ENCODE results near the gene CEP164. TPM values are rescaled to one million over a fixed set of nuclear protein-coding genes. Genes with fewer than 3 reads are reported as not detected.

The CEP164 gene
- total RNA-seq, 1 experiment from 2014 or later = 43.7 TPM

GRCh38 chr11:117279711-117280376 is 47.8 kb upstream of the CEP164 start:
- H3F3A ChIP-seq (ENCODE audit: low read length, unreplicated experiment) = peaks cover 5% of the 10 kb centered on the region
- intact Hi-C loops (cut with micrococcal nuclease) = no loop called here

DNA sequence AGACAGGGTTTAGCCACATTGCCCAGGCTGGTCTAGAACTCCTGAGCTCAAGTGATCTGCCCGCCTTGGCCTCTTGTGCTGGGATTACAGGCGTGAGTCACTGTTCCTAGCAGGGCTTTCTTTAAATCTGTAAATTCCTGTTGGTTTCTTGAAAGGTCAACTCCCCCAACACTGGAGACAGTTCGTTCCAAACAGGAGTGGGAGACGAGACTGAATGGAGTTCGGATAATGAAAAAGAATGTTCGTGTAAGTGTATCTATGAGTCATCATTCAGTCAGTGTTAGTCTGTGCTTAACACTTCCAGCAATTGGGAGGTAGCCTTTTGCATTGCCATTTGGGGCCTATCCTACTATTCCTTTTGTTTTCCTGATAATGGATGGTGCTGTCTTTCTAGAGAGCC is 46.5 kb upstream of the CEP164 start:
- Histone ChIP-seq H3K36me3 (ENCODE audit: low read depth, low read length) (peaks cover 14% of the 10 kb centered on the region; the same call in 1 of the 2 replicates), H4K20me1 (ENCODE audit: low read length) (no peaks in the 10 kb centered on the region), H3K9ac (ENCODE audit: low read length) (0 out of 2 replicates have a peak overlapping the region, but pooled peaks have one; percentile 3), H3K27ac (ENCODE audit: low read length) (peak overlapping the region; percentile 66), H3K4me1 (ENCODE audit: insufficient read depth, low read length) (peaks cover 17% of the 10 kb centered on the region), H3K79me2 (ENCODE audit: low read length) (no peaks in the 10 kb centered on the region), H2AFZ (ENCODE audit: low read length) (peak overlapping the region; percentile 50), H3K4me3 (ENCODE audit: low read length) (no peak overlapping the region), H3K9me3 (ENCODE audit: low read length) (no peaks in the 10 kb centered on the region), H3K4me2 (ENCODE audit: low read length) (peak overlapping the region; percentile 36), H3F3A (ENCODE audit: low read length, unreplicated experiment) (peaks cover 5% of the 10 kb centered on the region), H3K27me3 (ENCODE audit: low read length) (no peaks in the 10 kb centered on the region), H3K9me2 (replicated peaks; ENCODE audit: low read length) (no peaks in the 10 kb centered on the region)
- TF ChIP-seq EZH2 (IDR thresholded peaks at IDR 0.05; ENCODE audit: low read length, unreplicated experiment) (no peak), EZH2phosphoT487 (IDR thresholded peaks at IDR 0.05; ENCODE audit: borderline replicate concordance, low read length) (no peak)
- TF ChIP-seq, protein P1, sequence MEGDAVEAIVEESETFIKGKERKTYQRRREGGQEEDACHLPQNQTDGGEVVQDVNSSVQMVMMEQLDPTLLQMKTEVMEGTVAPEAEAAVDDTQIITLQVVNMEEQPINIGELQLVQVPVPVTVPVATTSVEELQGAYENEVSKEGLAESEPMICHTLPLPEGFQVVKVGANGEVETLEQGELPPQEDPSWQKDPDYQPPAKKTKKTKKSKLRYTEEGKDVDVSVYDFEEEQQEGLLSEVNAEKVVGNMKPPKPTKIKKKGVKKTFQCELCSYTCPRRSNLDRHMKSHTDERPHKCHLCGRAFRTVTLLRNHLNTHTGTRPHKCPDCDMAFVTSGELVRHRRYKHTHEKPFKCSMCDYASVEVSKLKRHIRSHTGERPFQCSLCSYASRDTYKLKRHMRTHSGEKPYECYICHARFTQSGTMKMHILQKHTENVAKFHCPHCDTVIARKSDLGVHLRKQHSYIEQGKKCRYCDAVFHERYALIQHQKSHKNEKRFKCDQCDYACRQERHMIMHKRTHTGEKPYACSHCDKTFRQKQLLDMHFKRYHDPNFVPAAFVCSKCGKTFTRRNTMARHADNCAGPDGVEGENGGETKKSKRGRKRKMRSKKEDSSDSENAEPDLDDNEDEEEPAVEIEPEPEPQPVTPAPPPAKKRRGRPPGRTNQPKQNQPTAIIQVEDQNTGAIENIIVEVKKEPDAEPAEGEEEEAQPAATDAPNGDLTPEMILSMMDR (conservative IDR thresholded peaks at IDR 0.05; ENCODE audit: low read depth, low read length) = no peak
- BruUV-seq (replicated peaks) = no TSS peak
- ChIA-PET POLR2A (ENCODE audit: unreplicated experiment) (no interaction called here), CTCF (no interaction called here)
- ATAC-seq = peak; percentile 96
- peak; percentile 88 for DNase-seq
- intact Hi-C loops (cut with micrococcal nuclease) = loop anchor here (1.0 kb wide), 3 partner anchors 22 to 42 kb away; partner anchors contain the start of gene BACE1

More at GRCh38 chr11:117279711-117280376, 47.8 kb upstream of the CEP164 start:
- no TSS peak for BruUV-seq (replicated peaks)
- H3K9me2 ChIP-seq (replicated peaks; ENCODE audit: low read length) = no peaks in the 10 kb centered on the region
- H3K27me3 ChIP-seq (ENCODE audit: low read length) = no peaks in the 10 kb centered on the region
- peaks cover 14% of the 10 kb centered on the region; the same call in 1 of the 2 replicates for H3K36me3 ChIP-seq (ENCODE audit: low read depth, low read length)
- TF ChIP-seq EZH2phosphoT487 (IDR thresholded peaks at IDR 0.05; ENCODE audit: borderline replicate concordance, low read length) (no peak), EZH2 (IDR thresholded peaks at IDR 0.05; ENCODE audit: low read length, unreplicated experiment) (no peak)
- TF ChIP-seq, protein P1 (conservative IDR thresholded peaks at IDR 0.05; ENCODE audit: low read depth, low read length) = no peak
- H3K27ac ChIP-seq (ENCODE audit: low read length) = no peak overlapping the region
- no peak overlapping the region for H3K4me3 ChIP-seq (ENCODE audit: low read length)
- POLR2A ChIA-PET (ENCODE audit: unreplicated experiment) = no interaction called here
- ATAC-seq (no peak), DNase-seq (no peak)
- H4K20me1 ChIP-seq (ENCODE audit: low read length) = no peaks in the 10 kb centered on the region
- CTCF ChIA-PET = no interaction called here
- no peak overlapping the region for H3K4me2 ChIP-seq (ENCODE audit: low read length)
- no peaks in the 10 kb centered on the region for H3K9me3 ChIP-seq (ENCODE audit: low read length)
- H3K9ac ChIP-seq (ENCODE audit: low read length) = no peak overlapping the region
- no peak overlapping the region for H2AFZ ChIP-seq (ENCODE audit: low read length)
- H3K4me1 ChIP-seq (ENCODE audit: insufficient read depth, low read length) = peaks cover 17% of the 10 kb centered on the region
- no peaks in the 10 kb centered on the region for H3K79me2 ChIP-seq (ENCODE audit: low read length)

DNA sequence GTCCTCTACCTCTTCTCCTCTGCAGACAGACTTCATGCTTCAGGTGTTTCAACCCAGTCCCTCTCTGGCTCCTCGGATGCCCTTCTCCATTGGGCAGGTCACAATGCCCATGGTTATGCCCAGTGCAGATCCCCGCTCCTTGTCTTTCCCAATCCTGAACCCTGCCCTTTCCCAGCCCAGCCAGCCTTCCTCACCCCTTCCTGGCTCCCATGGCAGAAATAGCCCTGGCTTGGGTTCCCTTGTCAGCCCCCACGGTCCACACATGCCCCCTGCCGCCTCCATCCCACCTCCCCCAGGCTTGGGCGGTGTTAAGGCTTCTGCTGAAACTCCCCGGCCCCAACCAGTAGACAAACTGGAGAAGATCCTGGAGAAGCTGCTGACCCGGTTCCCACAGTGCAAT is 45.8 kb upstream of the CEP164 start:
- ChIA-PET CTCF (no interaction called here), POLR2A (ENCODE audit: unreplicated experiment) (no interaction called here)
- TF ChIP-seq, protein P1 (conservative IDR thresholded peaks at IDR 0.05; ENCODE audit: low read depth, low read length) = no peak
- TF ChIP-seq EZH2 (IDR thresholded peaks at IDR 0.05; ENCODE audit: low read length, unreplicated experiment) = no peak
- intact Hi-C loops (cut with micrococcal nuclease) = loop anchor here (1.0 kb wide), 3 partner anchors 23 to 43 kb away; partner anchors contain the start of gene BACE1
- BruUV-seq (replicated peaks) = TSS peak; percentile 30
- no peak overlapping the region for H3K9ac ChIP-seq (ENCODE audit: low read length)
- H3K79me2 ChIP-seq (ENCODE audit: low read length) = no peaks in the 10 kb centered on the region
- H3K36me3 ChIP-seq (ENCODE audit: low read depth, low read length) = peaks cover 14% of the 10 kb centered on the region; the same call in 1 of the 2 replicates
- DNase-seq = no peak
- H2AFZ ChIP-seq (ENCODE audit: low read length) = no peak overlapping the region
- no peaks in the 10 kb centered on the region for H3K9me2 ChIP-seq (replicated peaks; ENCODE audit: low read length)
- H3K9me3 ChIP-seq (ENCODE audit: low read length) = no peaks in the 10 kb centered on the region
- no peak overlapping the region for H3K4me2 ChIP-seq (ENCODE audit: low read length)
- H3K4me1 ChIP-seq (ENCODE audit: insufficient read depth, low read length) = peaks cover 17% of the 10 kb centered on the region
- no peak overlapping the region for H3K4me3 ChIP-seq (ENCODE audit: low read length)
- peak overlapping the region; percentile 66 for H3K27ac ChIP-seq (ENCODE audit: low read length)
- no peaks in the 10 kb centered on the region for H4K20me1 ChIP-seq (ENCODE audit: low read length)
- H3K27me3 ChIP-seq (ENCODE audit: low read length) = no peaks in the 10 kb centered on the region
- ATAC-seq = no peak
- H3F3A ChIP-seq (ENCODE audit: low read length, unreplicated experiment) = peaks cover 5% of the 10 kb centered on the region

Data from PC-3 (cell line).